Trophoblast cell (in vitro differentiated cells and primary cell): ENCODE results near the gene TEKT2. TPM values are rescaled to one million over a fixed set of nuclear protein-coding genes. Genes with fewer than 3 reads are reported as not detected.
A peak's percentile ranks its signal among the peaks of the same experiment; 100 is the strongest.

ENCODE experiments used
- DNase-seq, 2 donors: peaks; one replicate each; pipeline ENCODE4 v3.0.0-alpha.2; 2016
- H2AFZ ChIP-seq: 2 replicates; pipeline ENCODE4 v1.6.1; 2013; ENCODE audit warnings: low read length, moderate library complexity, mild to moderate bottlenecking; ENCODE audit not compliant: insufficient read depth, poor library complexity
- H2AK5ac ChIP-seq: 2 replicates; pipeline ENCODE4 v1.6.1; 2013; ENCODE audit warnings: mild to moderate bottlenecking, low read length
- H2BK120ac ChIP-seq: 2 replicates; pipeline ENCODE4 v1.6.1; 2013; ENCODE audit warnings: low read length, mild to moderate bottlenecking, moderate library complexity; ENCODE audit not compliant: insufficient read depth, poor library complexity
- H2BK12ac ChIP-seq: 2 replicates; pipeline ENCODE4 v1.6.1; 2013; ENCODE audit warnings: mild to moderate bottlenecking, low read length, moderate library complexity
- H2BK5ac ChIP-seq: 2 replicates; pipeline ENCODE4 v1.6.1; 2013; ENCODE audit warnings: low read length, low read depth, moderate library complexity, mild to moderate bottlenecking; ENCODE audit not compliant: poor library complexity
- H3K14ac ChIP-seq: 2 replicates; pipeline ENCODE4 v1.6.1; 2013; ENCODE audit warnings: mild to moderate bottlenecking, low read length
- H3K18ac ChIP-seq: 2 replicates; pipeline ENCODE4 v1.6.1; 2013; ENCODE audit warnings: mild to moderate bottlenecking, low read length
- H3K23ac ChIP-seq: 2 replicates; pipeline ENCODE4 v1.6.1; 2013; ENCODE audit warnings: low read length
- H3K27ac ChIP-seq: 2 replicates; pipeline ENCODE4 v1.5.1; 2013; ENCODE audit warnings: low read depth, mild to moderate bottlenecking, inconsistent platforms, low read length, moderate library complexity
- H3K27me3 ChIP-seq: 2 replicates; pipeline ENCODE4 v1.6.1; 2013; ENCODE audit warnings: inconsistent platforms, mild to moderate bottlenecking, low read length, moderate library complexity; ENCODE audit not compliant: insufficient read depth
- H3K36me3 ChIP-seq, 2 experiments: 1 replicate in 1 of 2; 2 replicates in 1 of 2; pipeline ENCODE4 v1.6.1; 2013; ENCODE audit warnings: low read length in 2 of 2, mild to moderate bottlenecking in 2 of 2, moderate library complexity in 1 of 2; ENCODE audit not compliant: insufficient read depth in 2 of 2, control insufficient read depth in 1 of 2
- H3K4ac ChIP-seq: 2 replicates; pipeline ENCODE4 v1.6.1; 2013; ENCODE audit warnings: low read depth, mild to moderate bottlenecking, low read length, moderate library complexity
- H3K4me1 ChIP-seq, 2 experiments: 1 replicate in 1 of 2; 2 replicates in 1 of 2; pipeline ENCODE4 v1.6.1; 2013; ENCODE audit warnings: low read length in 2 of 2, mild to moderate bottlenecking in 2 of 2, moderate library complexity in 1 of 2; ENCODE audit not compliant: insufficient read depth in 2 of 2, control insufficient read depth in 1 of 2
- H3K4me2 ChIP-seq: 2 replicates; pipeline ENCODE4 v1.6.1; 2013; ENCODE audit warnings: inconsistent platforms, mild to moderate bottlenecking, low read length, moderate library complexity
- H3K4me3 ChIP-seq: 2 replicates; pipeline ENCODE4 v1.5.1; 2013; ENCODE audit warnings: mild to moderate bottlenecking, low read depth, low read length, inconsistent platforms
- H3K79me1 ChIP-seq: one replicate; pipeline ENCODE4 v1.6.1; 2013; ENCODE audit warnings: low read length
- H3K79me2 ChIP-seq: 2 replicates; pipeline ENCODE4 v1.6.1; 2013; ENCODE audit warnings: low read length, mild to moderate bottlenecking; ENCODE audit not compliant: control insufficient read depth, insufficient read depth, poor library complexity
- H3K9ac ChIP-seq: 2 replicates; pipeline ENCODE4 v1.6.1; 2013; ENCODE audit warnings: mild to moderate bottlenecking, low read length
- H3K9me3 ChIP-seq: 2 replicates; pipeline ENCODE4 v1.6.1; 2013; ENCODE audit warnings: low read depth, mild to moderate bottlenecking, control low read depth, inconsistent platforms, low read length; ENCODE audit not compliant: insufficient read depth
- H4K12ac ChIP-seq: 2 replicates; pipeline ENCODE4 v1.6.1; 2013; ENCODE audit warnings: low read depth, mild to moderate bottlenecking, low read length, moderate library complexity
- H4K8ac ChIP-seq: 2 replicates; pipeline ENCODE4 v1.6.1; 2013; ENCODE audit warnings: low read depth, mild to moderate bottlenecking, low read length, moderate library complexity
- H4K91ac ChIP-seq: one replicate; pipeline ENCODE4 v1.6.1; 2013; ENCODE audit warnings: low read depth, mild to moderate bottlenecking, low read length, moderate library complexity
- WGBS: extraction: QIAGEN DNeasy Blood & Tissue Kit; methylation state at CpG from one replicate; pipeline ENCODE4 v1.1.7; 2013; ENCODE audit warnings: missing lambda C conversion rate; ENCODE audit not compliant: insufficient read length, insufficient coverage; ENCODE audit errors: extremely low coverage; 5-methylcytosine and 5-hydroxymethylcytosine counted together
- polyA plus RNA-seq: library from polyadenylated mRNA; stranded (reverse); fragments of 200-250 nt; gene quantifications from 2 replicates; pipeline ENCODE4 v1.2.3, GENCODE V29; 2013

TEKT2 gene
- polyA plus RNA-seq = 0.36 and 0.49 TPM in 2 replicates

- no peaks in the 10 kb centered on the region for H3K9me3 ChIP-seq
- H3K23ac ChIP-seq = no peak within 1 kb of the TSS
- H3K79me1 ChIP-seq = peaks cover 4% of the 10 kb centered on the region
- H3K18ac ChIP-seq = no peak within 1 kb of the TSS
- H3K9ac ChIP-seq = no peak within 1 kb of the TSS
- no peak within 1 kb of the TSS for H2BK5ac ChIP-seq
- no peak within 1 kb of the TSS for H2BK120ac ChIP-seq
- peak within 1 kb of the TSS; percentile 87 for H3K4me2 ChIP-seq
- H3K79me2 ChIP-seq = peaks cover 1% of the 10 kb centered on the region
- H3K4me3 ChIP-seq = peak within 1 kb of the TSS; percentile 70
- H2BK12ac ChIP-seq = no peak within 1 kb of the TSS
- H2AK5ac ChIP-seq = no peak within 1 kb of the TSS
- no peak for DNase-seq
- H3K4me1 ChIP-seq = peaks cover 0 to 8% of the 10 kb centered on the region in 2 experiments
- H3K27ac ChIP-seq = no peak within 1 kb of the TSS
- H4K12ac ChIP-seq = no peak within 1 kb of the TSS
- no peaks in the 10 kb centered on the region for H3K27me3 ChIP-seq
- H3K14ac ChIP-seq = no peak within 1 kb of the TSS
- H4K91ac ChIP-seq = peak within 1 kb of the TSS; percentile 32
- H3K36me3 ChIP-seq = no peaks in the 10 kb centered on the region
- peak within 1 kb of the TSS; percentile 59 for H4K8ac ChIP-seq
- no peak within 1 kb of the TSS for H3K4ac ChIP-seq
- no CpG with 5 or more reads among the region's 59 CpGs for WGBS
- peak within 1 kb of the TSS; percentile 91 for H2AFZ ChIP-seq
Measured at GRCh38 chr1:36083635-36084496, at the start of gene TEKT2. TEKT2 (plus strand) TSS chr1:36084094; CDS start chr1:36084922, 828 bp downstream.

- Histone ChIP-seq H2BK12ac (no peak overlapping the region), H2AK5ac (no peak overlapping the region), H3K4me2 (no peak overlapping the region), H3K4ac (no peak overlapping the region), H3K4me1 (no peaks in the 10 kb centered on the region), H4K91ac (no peak overlapping the region), H4K8ac (no peak overlapping the region), H2BK5ac (no peak overlapping the region), H3K4me3 (no peak overlapping the region), H3K27me3 (no peaks in the 10 kb centered on the region), H3K18ac (no peak overlapping the region), H2AFZ (no peak overlapping the region), H3K9ac (no peak overlapping the region), H3K36me3 (peaks cover 2 to 6% of the 10 kb centered on the region in 2 experiments), H3K79me1 (no peaks in the 10 kb centered on the region), H3K14ac (no peak overlapping the region), H4K12ac (no peak overlapping the region), H3K79me2 (no peaks in the 10 kb centered on the region), H3K9me3 (no peaks in the 10 kb centered on the region), H3K27ac (no peak overlapping the region), H3K23ac (no peak overlapping the region), H2BK120ac (no peak overlapping the region)
- DNase-seq = peak; percentile 21 to 78
Measured at GRCh38 chr1:36034692-36035091, 49.2 kb upstream of the TEKT2 start.

- WGBS = no CpG with 5 or more reads among the region's 3 CpGs
- H4K8ac ChIP-seq = no peak overlapping the region
- no peak overlapping the region for H3K9ac ChIP-seq
- no peak overlapping the region for H3K4me2 ChIP-seq
- H2AK5ac ChIP-seq = no peak overlapping the region
- no peak overlapping the region for H2BK120ac ChIP-seq
- no peak overlapping the region for H2BK5ac ChIP-seq
- H3K4ac ChIP-seq = no peak overlapping the region
- no peak overlapping the region for H4K12ac ChIP-seq
- H3K4me3 ChIP-seq = no peak overlapping the region
- DNase-seq = no peak
- no peak overlapping the region for H2BK12ac ChIP-seq
- no peak overlapping the region for H3K23ac ChIP-seq
- no peak overlapping the region for H3K18ac ChIP-seq
- H3K79me1 ChIP-seq = no peaks in the 10 kb centered on the region
- H3K4me1 ChIP-seq = no peaks in the 10 kb centered on the region
- no peak overlapping the region for H3K27ac ChIP-seq
- no peak overlapping the region for H2AFZ ChIP-seq
- H3K79me2 ChIP-seq = no peaks in the 10 kb centered on the region
- no peaks in the 10 kb centered on the region for H3K9me3 ChIP-seq
- H3K14ac ChIP-seq = no peak overlapping the region
- no peak overlapping the region for H4K91ac ChIP-seq
- H3K36me3 ChIP-seq = peaks cover 2 to 7% of the 10 kb centered on the region in 2 experiments
- no peaks in the 10 kb centered on the region for H3K27me3 ChIP-seq
Measured at GRCh38 chr1:36035154-36035553, 48.7 kb upstream of the TEKT2 start.

- Histone ChIP-seq H2AK5ac (no peak overlapping the region), H4K91ac (no peak overlapping the region)
Measured at GRCh38 chr1:36040238-36040637, 43.7 kb upstream of the TEKT2 start.

More at GRCh38 chr1:36040238-36040637, 43.7 kb upstream of the TEKT2 start:
- H2BK5ac ChIP-seq = no peak overlapping the region
- H3K27me3 ChIP-seq = no peaks in the 10 kb centered on the region
- peaks cover 4 to 13% of the 10 kb centered on the region in 2 experiments for H3K36me3 ChIP-seq
- H3K23ac ChIP-seq = no peak overlapping the region
- H3K9me3 ChIP-seq = no peaks in the 10 kb centered on the region
- WGBS = no CpG with 5 or more reads among the region's 2 CpGs
- no peak overlapping the region for H2BK12ac ChIP-seq
- H3K27ac ChIP-seq = no peak overlapping the region
- H3K79me2 ChIP-seq = no peaks in the 10 kb centered on the region
- H3K9ac ChIP-seq = no peak overlapping the region
- no peak overlapping the region for H3K4ac ChIP-seq
- no peak overlapping the region for H2AFZ ChIP-seq
- no peak overlapping the region for H4K12ac ChIP-seq
- no peak overlapping the region for H3K4me2 ChIP-seq
- DNase-seq = no peak
- no peak overlapping the region for H2BK120ac ChIP-seq
- H3K4me1 ChIP-seq = no peaks in the 10 kb centered on the region
- H3K79me1 ChIP-seq = no peaks in the 10 kb centered on the region
- no peak overlapping the region for H3K14ac ChIP-seq
- H3K18ac ChIP-seq = no peak overlapping the region
- H3K4me3 ChIP-seq = no peak overlapping the region
- no peak overlapping the region for H4K8ac ChIP-seq
